ENCODE results near the gene CRISPLD2.

CRISPLD2 gene

DNA sequence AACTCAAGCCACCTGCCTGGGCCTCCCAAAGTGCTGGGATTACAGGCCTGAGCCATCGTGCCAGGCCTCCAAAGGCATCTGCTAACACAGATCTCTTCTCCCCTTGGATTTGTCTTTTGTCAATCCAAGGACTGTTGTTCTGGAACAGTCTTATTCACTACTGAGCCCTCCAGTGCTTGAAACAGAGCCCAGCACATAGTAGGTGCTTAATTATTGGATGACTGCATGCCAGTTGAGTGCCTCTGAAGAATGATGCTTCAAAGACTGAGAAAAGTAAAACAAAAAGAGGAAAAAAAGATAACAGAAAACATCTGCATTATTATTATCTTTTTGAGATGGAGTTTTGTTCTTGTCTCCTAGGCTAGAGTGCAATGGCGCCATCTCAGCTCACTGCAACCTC lies 1.7 kb upstream of the CRISPLD2 start:
- ChIA-PET CTCF (no interaction called here), POLR2A (no interaction called here)
- TF ChIP-seq SUZ12 (IDR thresholded peaks at IDR 0.05) (no peak), NFRKB (IDR thresholded peaks at IDR 0.05) (no peak), BHLHE40 (IDR thresholded peaks at IDR 0.05; ENCODE audit: borderline replicate concordance) (no peak), L3MBTL2 (conservative IDR thresholded peaks at IDR 0.05) (no peak), TARDBP (IDR thresholded peaks at IDR 0.05) (no peak), SP1 (IDR thresholded peaks at IDR 0.05) (no peak), CTBP1 (IDR thresholded peaks at IDR 0.05; ENCODE audit: borderline replicate concordance) (no peak), ARNT (IDR thresholded peaks at IDR 0.05) (no peak), HDGF (IDR thresholded peaks at IDR 0.05; ENCODE audit: borderline replicate concordance) (no peak), FOXM1 (IDR thresholded peaks at IDR 0.05; ENCODE audit: borderline replicate concordance) (no peak), ELF4 (IDR thresholded peaks at IDR 0.05) (no peak), FOXK2 (IDR thresholded peaks at IDR 0.05) (no peak), LEF1 (IDR thresholded peaks at IDR 0.05; ENCODE audit: borderline replicate concordance) (no peak), FOXA1 (IDR thresholded peaks at IDR 0.05) (no peak), ZNF384 (IDR thresholded peaks at IDR 0.05) (no peak)
- TF ChIP-seq, protein P1, sequence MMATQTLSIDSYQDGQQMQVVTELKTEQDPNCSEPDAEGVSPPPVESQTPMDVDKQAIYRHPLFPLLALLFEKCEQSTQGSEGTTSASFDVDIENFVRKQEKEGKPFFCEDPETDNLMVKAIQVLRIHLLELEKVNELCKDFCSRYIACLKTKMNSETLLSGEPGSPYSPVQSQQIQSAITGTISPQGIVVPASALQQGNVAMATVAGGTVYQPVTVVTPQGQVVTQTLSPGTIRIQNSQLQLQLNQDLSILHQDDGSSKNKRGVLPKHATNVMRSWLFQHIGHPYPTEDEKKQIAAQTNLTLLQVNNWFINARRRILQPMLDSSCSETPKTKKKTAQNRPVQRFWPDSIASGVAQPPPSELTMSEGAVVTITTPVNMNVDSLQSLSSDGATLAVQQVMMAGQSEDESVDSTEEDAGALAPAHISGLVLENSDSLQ (IDR thresholded peaks at IDR 0.05) = no peak
- no peak for DNase-seq (ENCODE audit: extremely low spot score)

DNA sequence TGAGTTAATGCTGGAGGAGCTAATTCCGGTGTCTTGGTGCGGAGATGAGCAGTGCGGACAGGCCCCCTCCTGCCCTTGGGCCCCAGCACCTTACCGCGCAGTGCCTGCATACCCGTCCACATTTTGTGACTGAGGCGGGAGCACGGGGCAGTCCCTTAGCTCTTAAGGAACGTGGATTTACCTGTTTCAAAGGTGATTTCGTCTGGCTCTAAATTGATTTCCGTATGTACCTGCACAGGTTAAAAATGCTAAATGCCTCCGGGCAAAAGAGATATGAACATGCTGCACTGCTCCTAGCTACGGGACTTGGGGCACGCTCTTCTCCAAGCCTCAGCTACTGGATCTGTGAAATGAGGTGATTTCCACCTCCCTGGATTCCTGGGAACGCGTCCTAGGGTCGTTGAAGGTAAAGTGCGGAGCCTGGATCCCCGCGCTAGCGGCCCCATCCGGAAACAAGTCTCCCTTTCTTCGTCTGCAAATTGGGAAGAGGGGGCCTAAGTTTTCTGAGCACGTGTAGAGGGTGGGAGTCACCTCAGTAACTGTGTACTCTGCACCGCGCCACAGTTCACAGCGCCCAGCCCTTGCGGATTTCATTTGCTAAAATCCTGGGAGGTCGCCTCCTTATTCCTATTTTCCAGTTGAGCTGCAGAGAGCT lies 669 bp upstream of the CRISPLD2 start:
- POLR2A ChIA-PET = no interaction called here
- TF ChIP-seq ELF4 (IDR thresholded peaks at IDR 0.05) (no peak), FOXM1 (IDR thresholded peaks at IDR 0.05; ENCODE audit: borderline replicate concordance) (no peak), TARDBP (IDR thresholded peaks at IDR 0.05) (no peak), BHLHE40 (IDR thresholded peaks at IDR 0.05; ENCODE audit: borderline replicate concordance) (no peak), LEF1 (IDR thresholded peaks at IDR 0.05; ENCODE audit: borderline replicate concordance) (no peak), SP1 (IDR thresholded peaks at IDR 0.05) (no peak), FOXA1 (IDR thresholded peaks at IDR 0.05) (no peak), ARNT (IDR thresholded peaks at IDR 0.05) (no peak), NFRKB (IDR thresholded peaks at IDR 0.05) (no peak), L3MBTL2 (conservative IDR thresholded peaks at IDR 0.05) (no peak), FOXK2 (IDR thresholded peaks at IDR 0.05) (no peak)
- TF ChIP-seq, protein P1 (IDR thresholded peaks at IDR 0.05) = no peak
- DNase-seq (ENCODE audit: extremely low spot score) = no peak
- CTCF ChIA-PET = interaction anchor here (0.5 to 0.7 kb wide), 2 partner anchors 106 to 1425 kb away, joined by 3 read pairs; no protein-coding TSS in a partner anchor

DNA sequence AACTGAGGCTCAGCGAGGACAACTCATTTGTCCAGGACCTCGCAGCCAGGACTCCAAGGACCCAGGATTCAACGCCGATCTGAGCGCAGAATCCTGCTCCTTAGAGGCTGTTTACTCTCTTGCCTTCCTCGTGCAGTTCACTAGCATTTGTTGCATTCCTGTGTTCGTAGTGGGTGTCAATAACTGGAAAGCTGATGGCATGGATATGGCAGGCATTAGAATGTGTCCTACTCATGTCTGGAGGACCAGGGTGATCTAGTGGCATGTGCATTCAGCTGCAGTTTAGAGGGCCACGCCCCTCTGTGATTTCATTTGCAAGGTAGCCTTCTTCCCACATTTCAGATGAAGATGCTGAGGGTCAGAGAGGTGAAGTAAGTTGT lies 510 bp downstream of the CRISPLD2 start:
- POLR2A ChIA-PET = interaction anchor here (0.5 to 1.5 kb wide), 2 partner anchors 11 to 22 kb away, joined by 3 read pairs; no protein-coding TSS in a partner anchor
- DNase-seq (ENCODE audit: extremely low spot score) = no peak
- CTCF ChIA-PET = no interaction called here
- TF ChIP-seq SP1 (IDR thresholded peaks at IDR 0.05) (no peak), L3MBTL2 (conservative IDR thresholded peaks at IDR 0.05) (peak; percentile 29; the same call in 1 of the 2 replicates), SUZ12 (IDR thresholded peaks at IDR 0.05) (no peak)

DNA sequence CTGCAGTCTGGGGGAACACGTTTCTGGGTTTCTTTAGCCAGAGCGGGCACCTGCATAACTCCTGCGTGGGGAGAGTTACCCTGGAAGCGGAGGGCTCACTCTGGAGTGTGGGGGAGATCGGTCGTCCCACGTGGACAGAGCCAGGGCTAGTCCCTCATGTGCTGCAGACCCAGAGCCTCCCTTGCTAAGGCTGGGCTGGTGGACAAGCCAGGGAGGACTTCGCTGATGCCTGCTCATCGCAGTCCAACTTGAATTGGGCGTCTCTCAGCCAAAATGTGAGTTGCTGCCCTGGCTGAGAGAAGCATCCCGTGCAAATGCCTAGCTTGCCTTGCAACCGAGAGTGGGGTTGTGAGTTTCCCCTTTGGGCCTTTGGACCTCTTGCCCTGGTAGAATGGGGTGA lies 986 bp downstream of the CRISPLD2 start:
- TF ChIP-seq FOXK2 (IDR thresholded peaks at IDR 0.05) = no peak
- TF ChIP-seq, protein P1 (IDR thresholded peaks at IDR 0.05) = no peak
- ChIA-PET CTCF (no interaction called here), POLR2A (interaction anchor here (1.5 kb wide), 1 partner anchor 22 kb away, joined by 3 read pairs; no protein-coding TSS in a partner anchor)
- DNase-seq (ENCODE audit: extremely low spot score) = no peak

DNA sequence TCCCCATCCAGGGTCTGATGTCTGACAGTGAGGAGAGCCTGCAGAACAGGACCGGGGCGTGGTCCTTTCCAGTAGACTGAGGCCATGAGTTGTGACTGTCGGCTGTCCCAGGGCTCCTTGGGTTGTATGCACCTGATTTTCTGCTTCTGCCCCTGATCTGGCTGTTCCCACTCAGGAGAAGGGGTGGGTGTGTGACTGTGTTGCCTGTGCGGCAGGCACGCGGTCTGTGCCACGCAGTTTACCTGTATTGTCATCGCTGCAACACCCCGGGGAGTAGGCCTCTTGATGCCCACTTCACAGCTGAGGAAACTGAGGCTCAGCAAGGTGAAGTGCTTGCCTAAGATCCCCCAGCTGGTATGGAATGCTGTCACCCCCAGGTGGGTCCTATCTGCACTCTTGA lies 1.4 kb downstream of the CRISPLD2 start:
- no peak for DNase-seq (ENCODE audit: extremely low spot score)
- ChIA-PET POLR2A (interaction anchor here (1.5 kb wide), 1 partner anchor 23 kb away, joined by 3 read pairs; no protein-coding TSS in a partner anchor), CTCF (no interaction called here)
- no peak for TF ChIP-seq ELF4 (IDR thresholded peaks at IDR 0.05)
- TF ChIP-seq, protein P1 (IDR thresholded peaks at IDR 0.05) = no peak
- no peak for TF ChIP-seq BHLHE40 (IDR thresholded peaks at IDR 0.05; ENCODE audit: borderline replicate concordance)
- TF ChIP-seq HDGF (IDR thresholded peaks at IDR 0.05; ENCODE audit: borderline replicate concordance) = no peak
- TF ChIP-seq TARDBP (IDR thresholded peaks at IDR 0.05) = no peak
- no peak for TF ChIP-seq FOXM1 (IDR thresholded peaks at IDR 0.05; ENCODE audit: borderline replicate concordance)
- TF ChIP-seq ZNF384 (IDR thresholded peaks at IDR 0.05) = no peak
- TF ChIP-seq FOXK2 (IDR thresholded peaks at IDR 0.05) = no peak
- TF ChIP-seq NFRKB (IDR thresholded peaks at IDR 0.05) = no peak
- TF ChIP-seq CTBP1 (IDR thresholded peaks at IDR 0.05; ENCODE audit: borderline replicate concordance) = no peak
- no peak for TF ChIP-seq LEF1 (IDR thresholded peaks at IDR 0.05; ENCODE audit: borderline replicate concordance)
- TF ChIP-seq FOXA1 (IDR thresholded peaks at IDR 0.05) = no peak
- TF ChIP-seq L3MBTL2 (conservative IDR thresholded peaks at IDR 0.05) = no peak
